Measurements from ENCODE around the gene HBP1.
"Not testable (repeated sequence)": the region's sequence is repeated elsewhere in the genome, so short reads cannot be mapped to it uniquely, and the experiment has no call there.

HBP1 gene

DNA sequence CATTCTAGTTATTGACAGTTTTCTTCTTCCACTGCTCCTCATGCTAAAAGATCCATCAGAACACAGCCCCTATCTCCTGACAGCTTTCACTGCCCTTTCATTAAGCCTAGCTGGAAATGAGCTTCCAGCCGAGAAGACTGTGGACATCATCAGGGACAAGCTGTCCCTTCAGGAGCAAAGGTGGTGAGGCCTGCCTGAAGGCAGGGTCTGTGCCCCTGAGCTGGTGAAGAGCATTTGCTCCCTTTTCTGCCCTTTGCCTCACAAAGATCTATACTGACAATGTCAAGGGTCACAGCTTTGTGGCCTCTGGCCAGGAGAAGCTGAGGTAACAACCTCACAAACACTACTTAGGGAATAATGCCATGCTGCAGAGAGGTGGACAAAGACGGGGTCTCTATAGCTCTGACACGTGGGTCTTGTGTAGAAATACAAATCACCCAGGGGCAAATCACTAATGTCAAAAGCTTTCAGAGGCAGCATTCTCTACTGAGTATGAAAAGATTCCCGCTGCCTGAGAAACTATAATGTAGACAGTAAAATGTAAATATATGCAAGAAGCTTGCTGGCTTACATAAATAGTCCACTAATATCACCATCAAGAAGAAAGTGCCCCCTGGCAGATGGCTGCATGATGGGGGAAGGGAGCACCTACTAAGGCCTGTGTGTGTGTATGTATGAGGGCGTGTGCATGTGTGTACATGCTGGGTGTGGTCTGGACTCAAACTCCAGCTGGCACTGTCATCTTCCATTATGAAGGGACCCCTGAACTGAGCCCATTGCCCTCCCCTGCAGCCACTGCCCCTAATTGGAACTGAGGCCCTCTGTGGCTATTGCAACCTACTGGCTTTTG, 55.8 kb downstream of the HBP1 start:
- no peak for DNase-seq (ENCODE audit: low read depth in 2 of 3, low spot score in 2 of 3)

DNA sequence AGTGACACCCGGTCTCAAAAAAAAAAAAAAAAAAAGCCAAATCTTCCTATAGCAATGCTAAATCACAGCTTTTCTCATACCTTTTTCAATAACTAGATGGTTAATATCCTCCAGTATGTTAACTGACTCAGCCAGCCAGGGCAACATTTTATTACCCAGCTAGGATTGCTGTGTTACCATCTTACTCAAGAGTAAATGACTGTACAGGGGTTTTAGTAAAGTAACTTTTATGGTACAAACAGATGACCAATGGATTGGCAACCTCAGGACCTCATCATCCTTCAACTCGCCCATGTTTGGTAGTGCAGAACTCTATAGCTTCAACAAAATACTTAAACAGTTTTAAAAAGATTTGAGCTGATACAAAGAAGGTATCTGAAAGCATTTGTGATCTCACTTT, 59.5 kb downstream of the HBP1 start:
- DNase-seq (ENCODE audit: low read depth in 2 of 3, low spot score in 2 of 3) = no peak

DNA sequence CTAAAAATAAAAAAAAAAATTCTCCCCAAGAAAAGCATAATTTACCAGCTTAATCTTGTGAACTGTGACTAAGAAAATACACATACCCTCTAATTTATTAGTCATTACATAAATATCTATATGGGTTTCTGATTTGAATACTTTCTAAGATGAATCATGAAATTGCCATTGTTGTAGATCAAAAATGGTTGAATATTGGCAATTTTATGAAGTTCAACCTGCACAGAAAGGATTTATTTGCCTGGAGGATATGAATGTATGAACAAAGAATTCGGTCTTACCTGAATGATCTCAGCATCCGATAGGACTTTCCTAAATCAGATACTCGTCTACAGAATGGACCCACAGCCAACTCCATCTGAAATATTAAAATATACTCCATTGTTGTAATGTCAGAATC, 61.5 kb downstream of the HBP1 start:
- DNase-seq (ENCODE audit: low read depth in 2 of 3, low spot score in 2 of 3) = no peak

GRCh38 chr7:107232568-107233090, 63.8 kb downstream of the HBP1 start:
- DNase-seq (ENCODE audit: low read depth in 2 of 3, low spot score in 2 of 3) = no peak

DNA sequence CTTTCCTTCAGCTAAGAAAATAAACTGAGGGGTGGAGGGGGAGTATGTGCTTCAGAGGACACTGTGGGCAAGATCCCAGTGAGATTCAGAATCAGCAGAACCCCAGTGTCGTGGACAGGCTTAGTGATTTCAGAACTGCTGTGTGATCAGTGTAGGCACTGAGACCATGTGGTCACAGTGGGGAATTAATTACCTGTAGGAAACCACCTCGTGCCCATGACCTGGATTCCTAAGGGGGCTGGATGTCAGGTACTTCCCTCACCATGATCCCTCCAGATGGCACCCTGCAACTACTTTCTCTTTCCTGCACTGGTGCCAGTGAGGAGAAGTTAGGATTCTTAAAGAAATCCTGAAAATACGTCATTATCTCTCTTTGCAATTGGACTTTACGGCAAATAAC, 64.4 kb downstream of the HBP1 start:
- no peak for DNase-seq (ENCODE audit: low read depth in 2 of 3, low spot score in 2 of 3)

DNA sequence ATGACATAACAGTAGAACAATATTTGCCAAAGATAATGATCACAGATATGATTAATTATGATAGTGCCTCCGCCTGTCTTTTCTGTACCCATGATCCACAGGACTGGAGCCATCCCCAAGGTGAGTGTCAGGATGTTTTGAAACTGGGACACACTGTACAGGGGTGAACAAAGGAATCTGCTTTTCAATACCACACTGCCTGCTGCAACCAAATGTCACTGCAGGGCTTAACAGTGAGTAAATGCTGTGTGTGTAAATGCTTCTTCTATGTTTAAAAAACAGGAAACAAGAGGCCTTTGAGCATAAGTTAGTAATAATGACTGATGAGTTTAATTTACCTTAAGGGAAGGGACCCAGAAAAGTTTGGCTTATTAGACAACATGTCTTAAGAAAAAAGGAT, 65.2 kb downstream of the HBP1 start:
- no peak for DNase-seq (ENCODE audit: low read depth in 2 of 3, low spot score in 2 of 3)

- no peak for DNase-seq (ENCODE audit: low read depth in 2 of 3, low spot score in 2 of 3)
Measured at GRCh38 chr7:107234436-107234835, 65.6 kb downstream of the HBP1 start.

- no peak for DNase-seq (ENCODE audit: low read depth in 2 of 3, low spot score in 2 of 3)
Measured at GRCh38 chr7:107236862-107237261, 68.1 kb downstream of the HBP1 start.

- no peak for DNase-seq (ENCODE audit: low read depth in 2 of 3, low spot score in 2 of 3)
Measured at GRCh38 chr7:107237451-107237850, 68.6 kb downstream of the HBP1 start.

GRCh38 chr7:107242267-107242666, 73.5 kb downstream of the HBP1 start:
- no peak for DNase-seq (ENCODE audit: low read depth in 2 of 3, low spot score in 2 of 3)

DNA sequence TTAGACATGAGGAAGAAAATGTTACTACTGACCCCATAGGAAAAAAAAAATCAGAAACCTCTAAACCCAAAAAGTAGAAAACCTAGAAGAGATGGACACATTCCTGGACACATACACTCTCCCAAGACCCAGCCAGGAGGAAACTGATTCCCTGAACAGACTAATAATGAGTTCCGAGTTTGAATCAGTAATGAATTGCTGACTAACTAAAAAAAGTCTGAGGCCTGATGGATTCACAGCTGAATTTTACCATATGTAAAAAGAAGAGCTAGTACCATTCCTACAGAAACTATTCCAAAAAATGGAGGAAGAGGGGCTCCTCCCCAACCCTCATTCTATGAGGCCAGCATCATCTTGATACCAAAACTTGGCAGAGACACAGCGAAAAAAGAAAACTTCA, 75.8 kb downstream of the HBP1 start:
- no peak for DNase-seq (ENCODE audit: low read depth in 2 of 3, low spot score in 2 of 3)

DNA sequence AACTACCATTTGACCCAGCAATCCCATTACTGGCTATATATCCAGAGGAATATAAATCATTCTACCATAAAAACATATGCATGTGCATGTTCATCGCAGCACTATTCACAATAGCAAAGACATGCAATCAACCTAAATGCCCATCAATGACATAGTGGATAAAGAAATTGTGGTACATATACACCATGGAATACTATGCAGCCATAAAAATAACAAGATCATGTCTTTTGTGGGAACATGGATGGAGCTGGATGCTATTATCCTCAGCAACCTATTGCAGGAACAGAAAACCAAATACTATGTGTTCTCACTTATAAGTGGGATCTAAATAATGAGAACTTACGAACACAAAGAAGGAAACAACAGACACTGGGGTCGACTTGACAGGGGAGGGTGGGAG, 78.0 kb downstream of the HBP1 start:
- not testable (repeated sequence) for DNase-seq (ENCODE audit: low read depth in 2 of 3, low spot score in 2 of 3)

GRCh38 chr7:107248551-107249316, 79.9 kb downstream of the HBP1 start:
- no peak for DNase-seq (ENCODE audit: low read depth in 2 of 3, low spot score in 2 of 3)

GRCh38 chr7:107251963-107252362, 83.2 kb downstream of the HBP1 start:
- DNase-seq (ENCODE audit: low read depth in 2 of 3, low spot score in 2 of 3) = no peak
